Stomach (tissue), 4 donors: ENCODE measurements around the gene NPTN.

ENCODE experiments used
- EP300 ChIP-seq: sonication (generic); formaldehyde crosslinking; IDR thresholded peaks from one replicate; pipeline ENCODE4 v1.6.1; 2017; ENCODE audit warnings: antibody characterized with exemption
- POLR2A ChIP-seq, 4 donors: fragments of 450-650 bp; IDR thresholded peaks; one replicate each; pipeline ENCODE4 v1.6.1; 2016; ENCODE audit warnings: antibody characterized with exemption in 4 of 4, control low read depth in 2 of 4, mild to moderate bottlenecking in 1 of 4, moderate library complexity in 1 of 4
- POLR2AphosphoS5 ChIP-seq, 3 donors: sonication (generic); formaldehyde crosslinking; IDR thresholded peaks; one replicate each; pipeline ENCODE4 v1.6.1; 2016; ENCODE audit warnings: antibody characterized with exemption in 3 of 3
- TF ChIP-seq, protein P1 (sequence below), 7 experiments: fragments of 450-650 bp in 4 of 7; fragments of 200-600 bp in 3 of 7; sonication (generic) in 3 of 7; IDR thresholded peaks; one replicate each; pipeline ENCODE4 v1.5.1; 2016 to 2019; ENCODE audit warnings: antibody characterized with exemption in 7 of 7, control low read depth in 2 of 7, mild to moderate bottlenecking in 1 of 7

DNA sequence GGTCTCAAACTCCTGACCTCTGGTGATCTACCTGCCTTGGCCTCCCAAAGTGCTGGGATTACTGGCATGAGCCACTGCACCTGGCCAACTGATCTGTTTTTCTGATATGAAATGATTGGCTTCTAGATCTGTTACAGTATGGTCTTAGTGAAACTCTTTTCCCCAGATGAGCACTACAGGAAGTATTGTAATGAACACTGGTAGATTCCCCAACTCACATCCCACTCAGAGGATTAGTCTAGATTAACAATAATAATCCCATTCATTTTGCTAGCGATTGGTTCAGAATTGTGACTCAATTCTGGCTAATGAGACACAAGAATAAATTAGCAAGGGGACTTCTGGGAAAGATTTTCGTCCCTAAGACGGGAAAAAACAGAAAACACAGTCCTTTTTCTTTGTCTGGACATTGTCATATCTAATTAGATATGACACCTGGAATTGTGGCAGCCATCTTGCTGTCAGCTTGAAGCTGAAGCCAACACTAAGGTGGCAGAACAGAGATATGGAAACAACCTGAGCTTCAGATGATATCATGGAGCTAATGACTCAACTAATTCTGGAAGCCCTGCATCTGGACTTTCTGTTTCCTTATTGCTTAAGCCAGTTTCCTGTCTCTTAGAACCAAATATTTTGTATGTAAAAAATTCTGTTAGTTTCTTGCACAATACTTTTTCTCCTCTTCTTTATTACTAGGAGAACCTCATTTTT, 17.4 kb upstream of the NPTN start:
- TF ChIP-seq EP300 (no peak), POLR2AphosphoS5 (IDR thresholded peaks at IDR 0.05) (peak in 1 of 3 donors; percentile 30), POLR2A (IDR thresholded peaks at IDR 0.05) (no peak)
- TF ChIP-seq, protein P1, sequence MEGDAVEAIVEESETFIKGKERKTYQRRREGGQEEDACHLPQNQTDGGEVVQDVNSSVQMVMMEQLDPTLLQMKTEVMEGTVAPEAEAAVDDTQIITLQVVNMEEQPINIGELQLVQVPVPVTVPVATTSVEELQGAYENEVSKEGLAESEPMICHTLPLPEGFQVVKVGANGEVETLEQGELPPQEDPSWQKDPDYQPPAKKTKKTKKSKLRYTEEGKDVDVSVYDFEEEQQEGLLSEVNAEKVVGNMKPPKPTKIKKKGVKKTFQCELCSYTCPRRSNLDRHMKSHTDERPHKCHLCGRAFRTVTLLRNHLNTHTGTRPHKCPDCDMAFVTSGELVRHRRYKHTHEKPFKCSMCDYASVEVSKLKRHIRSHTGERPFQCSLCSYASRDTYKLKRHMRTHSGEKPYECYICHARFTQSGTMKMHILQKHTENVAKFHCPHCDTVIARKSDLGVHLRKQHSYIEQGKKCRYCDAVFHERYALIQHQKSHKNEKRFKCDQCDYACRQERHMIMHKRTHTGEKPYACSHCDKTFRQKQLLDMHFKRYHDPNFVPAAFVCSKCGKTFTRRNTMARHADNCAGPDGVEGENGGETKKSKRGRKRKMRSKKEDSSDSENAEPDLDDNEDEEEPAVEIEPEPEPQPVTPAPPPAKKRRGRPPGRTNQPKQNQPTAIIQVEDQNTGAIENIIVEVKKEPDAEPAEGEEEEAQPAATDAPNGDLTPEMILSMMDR (IDR thresholded peaks at IDR 0.05), result no peak
